Endothelial cell of umbilical vein (primary cell): ENCODE measurements around the gene ARHGAP10. TPM values are rescaled to one million over a fixed set of nuclear protein-coding genes. Genes with fewer than 3 reads are reported as not detected.
A peak's percentile ranks its signal among the peaks of the same experiment; 100 is the strongest.

Experiments used
- BruUV-seq: library from RNA; stranded (reverse); fragments of 400-500 nt; replicated peaks from 2 replicates; lab custom pipeline; 2021; lab: Mats Ljungman, UMichigan
- CTCF ChIA-PET: fragments of 300-600, 350-600 bp; sonication (Branson Sonifier 250); formaldehyde crosslinking; loops from one replicate; lab custom pipeline; 2021; ENCODE audit warnings: antibody characterized with exemption, inconsistent platforms; lab: Charles Lee
- POLR2A ChIA-PET: fragments of 300-600, 350-600 bp; sonication (Branson Sonifier 250); formaldehyde crosslinking; loops from one replicate; lab custom pipeline; 2021; ENCODE audit warnings: antibody characterized with exemption, inconsistent platforms; lab: Charles Lee
- DNase-seq: peaks from one replicate; pipeline ENCODE4 v3.0.0-alpha.2; 2011; ENCODE audit warnings: low read depth, low spot score
- FAIRE-seq: peaks from 2 replicates; lab custom pipeline; 2011; peaks lifted over from hg19 to GRCh38; lab: Jason Lieb, UNC
- H2AFZ ChIP-seq: 2 replicates; pipeline ENCODE4 v1.6.0; 2012; ENCODE audit warnings: low read depth, low read length, control low read depth, inconsistent platforms
- H3K27ac ChIP-seq: 2 replicates; pipeline ENCODE4 v1.5.1; 2011; ENCODE audit warnings: low read depth, mild to moderate bottlenecking, control low read depth, low read length, moderate library complexity; ENCODE audit not compliant: insufficient read depth
- H3K27me3 ChIP-seq, 2 experiments: 2 replicates each; pipeline versions ENCODE4 v1.6.0 to v1.6.1; 2011; ENCODE audit warnings: low read length in 2 of 2, mixed read lengths in 1 of 2; ENCODE audit not compliant: control insufficient read depth in 2 of 2, insufficient read depth in 2 of 2
- H3K36me3 ChIP-seq, 2 experiments: 2 replicates in 1 of 2; 3 replicates in 1 of 2; pipeline ENCODE4 v1.5.1; 2011; ENCODE audit warnings: low read length in 2 of 2, mild to moderate bottlenecking in 1 of 2, moderate library complexity in 1 of 2; ENCODE audit not compliant: control insufficient read depth in 2 of 2, insufficient read depth in 2 of 2; ENCODE audit errors: extremely low read depth in 1 of 2
- H3K4me1 ChIP-seq: 3 replicates; pipeline ENCODE4 v1.5.1; 2011; ENCODE audit warnings: mild to moderate bottlenecking, low read length; ENCODE audit not compliant: control insufficient read depth, insufficient read depth; ENCODE audit errors: extremely low read depth
- H3K4me2 ChIP-seq: 2 replicates; pipeline ENCODE4 v1.6.1; 2011; ENCODE audit warnings: low read length, control low read depth, mixed read lengths; ENCODE audit not compliant: insufficient read depth
- H3K4me3 ChIP-seq, 3 experiments: fragments of 200-600 bp in 1 of 3; sonication (generic), shearing (Covaris generic) in 1 of 3; replicated peaks in 1 of 3; 2 replicates each; pipeline ENCODE4 v1.5.1; 2011 to 2016; ENCODE audit warnings: control low read depth in 3 of 3, low read length in 3 of 3, mild to moderate bottlenecking in 2 of 3, inconsistent platforms in 1 of 3, low read depth in 1 of 3, moderate library complexity in 1 of 3; ENCODE audit not compliant: insufficient read depth in 1 of 3
- H3K79me2 ChIP-seq: 2 replicates; pipeline ENCODE4 v1.6.0; 2012; ENCODE audit warnings: low read length, inconsistent platforms; ENCODE audit not compliant: control insufficient read depth, insufficient read depth
- H3K9ac ChIP-seq: replicated peaks from 2 replicates; pipeline ENCODE3; 2011; ENCODE audit warnings: low read length, control low read depth; ENCODE audit not compliant: insufficient read depth; ENCODE audit errors: extremely low read depth
- H3K9me1 ChIP-seq: replicated peaks from 3 replicates; pipeline ENCODE4 v1.6.0; 2011; ENCODE audit warnings: mild to moderate bottlenecking, low read length; ENCODE audit not compliant: control insufficient read depth, insufficient read depth; ENCODE audit errors: extremely low read depth
- H3K9me3 ChIP-seq: replicated peaks from 2 replicates; pipeline ENCODE4 v1.5.1; 2012; ENCODE audit warnings: low read length, inconsistent platforms; ENCODE audit not compliant: control insufficient read depth, insufficient read depth
- H4K20me1 ChIP-seq: replicated peaks from 2 replicates; pipeline ENCODE3; 2011; ENCODE audit warnings: mild to moderate bottlenecking, low read length; ENCODE audit not compliant: control insufficient read depth, insufficient read depth; ENCODE audit errors: extremely low read depth
- CTCF ChIP-seq, 2 donors: IDR thresholded peaks; 1 replicate in 1 of 2; 2 replicates in 1 of 2; pipeline ENCODE4 v1.5.1; 2011; ENCODE audit warnings: low read length in 2 of 2, mild to moderate bottlenecking in 2 of 2, moderate library complexity in 2 of 2, control low read depth in 1 of 2, inconsistent platforms in 1 of 2, low read depth in 1 of 2; ENCODE audit not compliant: insufficient read depth in 1 of 2; ENCODE audit errors: extremely low read depth in 1 of 2
- EZH2 ChIP-seq: IDR thresholded peaks from 2 replicates; pipeline ENCODE4 v1.6.1; 2012; ENCODE audit warnings: borderline replicate concordance, low read depth, mild to moderate bottlenecking, moderate library complexity, low read length, inconsistent platforms; ENCODE audit not compliant: severe bottlenecking
- FOS ChIP-seq: IDR thresholded peaks from 2 replicates; pipeline ENCODE4 v1.6.1; 2011; ENCODE audit warnings: mild to moderate bottlenecking, low read length, moderate library complexity, borderline replicate concordance; ENCODE audit not compliant: insufficient read depth
- GATA2 ChIP-seq: IDR thresholded peaks from 2 replicates; pipeline ENCODE4 v1.7.0; 2011; ENCODE audit warnings: low read depth, mild to moderate bottlenecking, moderate library complexity, mixed read lengths, low read length; ENCODE audit not compliant: insufficient read length, insufficient read depth
- JUN ChIP-seq: IDR thresholded peaks from 2 replicates; pipeline ENCODE4 v1.6.1; 2011; ENCODE audit warnings: borderline replicate concordance, low read depth; ENCODE audit not compliant: insufficient read length, insufficient read depth
- MAX ChIP-seq: IDR thresholded peaks from 2 replicates; pipeline ENCODE4 v1.6.1; 2011; ENCODE audit not compliant: insufficient read depth, insufficient read length
- MYC ChIP-seq: IDR thresholded peaks from one replicate; pipeline ENCODE4 v1.6.1; 2011; ENCODE audit warnings: mild to moderate bottlenecking, low read depth, low read length
- POLR2A ChIP-seq: IDR thresholded peaks from 2 replicates; pipeline ENCODE4 v1.6.1; 2012; ENCODE audit warnings: low read depth, mild to moderate bottlenecking, control low read depth, low read length
- POLR2AphosphoS5 ChIP-seq: IDR thresholded peaks from 2 replicates; pipeline ENCODE4 v1.6.1; 2012; ENCODE audit warnings: low read depth, mild to moderate bottlenecking, control low read depth, low read length, moderate library complexity; ENCODE audit not compliant: insufficient read depth
- dilution Hi-C: fragments of 300-500 bp; cut with MboI; formaldehyde crosslinking; loops from one replicate; pipeline ENCODE4 v1.15.0; 2019; ENCODE audit warnings: low sequenced_read_pairs; ENCODE audit not compliant: extremely low pct_ligation_motif_present
- intact Hi-C: fragments of 100-400 bp; cut with micrococcal nuclease; formaldehyde crosslinking; loops from one replicate; pipeline ENCODE4 v1.10.0; 2022
- polyA plus RNA-seq, 4 experiments: library from polyadenylated mRNA; depleted of rRNA in 3 of 4; stranded (reverse) in 3 of 4; unstranded in 1 of 4; fragments of >200 nt; gene quantifications; 2 replicates each; pipeline versions ENCODE4 v1.2.1 to v1.2.3, GENCODE V29; 2011 to 2012; ENCODE audit warnings: missing spikeins in 1 of 4
- total RNA-seq: library from RNA; stranded (reverse); gene quantifications from 2 replicates; pipeline ENCODE4 v1.2.3, GENCODE V29; 2021

The ARHGAP10 gene
- total and polyA plus RNA-seq, 2 donors (not counting 3 experiments of a cell fraction or from before 2014, with no cell fraction given) = 20.4 to 36.7 TPM

DNA sequence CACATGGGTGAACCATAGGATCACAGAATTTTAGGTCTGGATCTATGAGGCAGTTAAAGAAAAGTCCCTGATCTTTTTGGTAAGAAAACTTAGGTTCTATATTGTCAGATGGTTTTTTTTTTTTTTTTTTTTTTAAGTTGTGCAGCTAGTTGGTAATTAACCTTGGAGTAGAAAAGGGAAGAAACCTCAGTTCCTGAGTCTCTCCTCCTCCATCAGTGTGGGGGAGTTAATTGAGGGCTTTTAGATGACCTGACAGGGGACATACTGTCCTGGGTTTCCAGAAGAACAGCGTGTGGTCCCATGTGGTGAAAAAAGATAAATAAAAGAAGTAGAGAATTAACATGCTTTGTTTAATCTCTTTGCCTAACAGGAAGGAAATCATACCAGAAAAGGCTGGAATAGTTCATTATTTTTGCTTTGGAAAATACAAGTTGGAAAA, 123.7 kb downstream of the ARHGAP10 start:
- TF ChIP-seq POLR2A (no peak), POLR2AphosphoS5 (no peak), EZH2 (no peak), MYC (no peak), FOS (no peak), JUN (no peak), MAX (no peak), GATA2 (no peak), CTCF (IDR thresholded peaks at IDR 0.05; ENCODE audit: extremely low read depth in 1 of 2, insufficient read depth in 1 of 2, low read depth in 1 of 2, low read length in 2 of 2) (no peak)
- dilution Hi-C loops = no loop called here
- H2AFZ ChIP-seq = no peak overlapping the region
- no peaks in the 10 kb centered on the region for H3K79me2 ChIP-seq
- DNase-seq (peak; percentile 41), FAIRE-seq (no peak)
- intact Hi-C loops = no loop called here
- H3K27ac ChIP-seq = no peak overlapping the region
- H3K4me2 ChIP-seq = peak overlapping the region; percentile 10
- CTCF ChIA-PET = interaction anchor here (1.4 to 5.2 kb wide), 2 partner anchors 9 to 11 kb away, joined by 6 to 50 read pairs; no protein-coding TSS in a partner anchor
- H3K4me1 ChIP-seq = peaks cover 18% of the 10 kb centered on the region
- no peaks in the 10 kb centered on the region for H3K27me3 ChIP-seq
- no peak overlapping the region for H3K4me3 ChIP-seq
- H3K36me3 ChIP-seq = no peaks in the 10 kb centered on the region
- no peak overlapping the region for H3K9ac ChIP-seq
- no peaks in the 10 kb centered on the region for H3K9me1 ChIP-seq
- TSS peak; percentile 34 for BruUV-seq
- POLR2A ChIA-PET = interaction anchor here (0.6 kb wide), 1 partner anchor 258 kb away, joined by 3 read pairs; no protein-coding TSS in a partner anchor
- H4K20me1 ChIP-seq = no peaks in the 10 kb centered on the region
- no peaks in the 10 kb centered on the region for H3K9me3 ChIP-seq
